H9 (cell line): Measurements from ENCODE around the gene KRTAP20-4. TPM values are rescaled to one million over a fixed set of nuclear protein-coding genes. Genes with fewer than 3 reads are reported as not detected.

Source experiments
- DNase-seq: peaks from one replicate; pipeline ENCODE4 v3.0.0-alpha.2; 2017
- H2AFZ ChIP-seq: one replicate; pipeline ENCODE4 v1.6.1; 2013; ENCODE audit warnings: mild to moderate bottlenecking, low read length, control low read depth, moderate library complexity
- H2AK5ac ChIP-seq: 2 replicates; pipeline ENCODE4 v1.6.1; 2013; ENCODE audit warnings: low read length, control low read depth, mixed read lengths; ENCODE audit not compliant: insufficient read length
- H2BK120ac ChIP-seq: one replicate; pipeline ENCODE4 v1.6.1; 2013; ENCODE audit warnings: low read depth, mild to moderate bottlenecking, low read length, control low read depth, inconsistent platforms; ENCODE audit not compliant: poor library complexity, severe bottlenecking
- H2BK12ac ChIP-seq: 2 replicates; pipeline ENCODE4 v1.6.1; 2013; ENCODE audit warnings: low read length, control low read depth, mixed read lengths, low read depth; ENCODE audit not compliant: insufficient read length
- H2BK15ac ChIP-seq: 2 replicates; pipeline ENCODE4 v1.6.1; 2013; ENCODE audit warnings: low read depth, low read length, control low read depth
- H2BK20ac ChIP-seq: one replicate; pipeline ENCODE4 v1.6.1; 2013; ENCODE audit warnings: low read depth, mild to moderate bottlenecking, low read length, control low read depth, inconsistent platforms; ENCODE audit not compliant: poor library complexity, severe bottlenecking
- H2BK5ac ChIP-seq: 2 replicates; pipeline ENCODE4 v1.6.1; 2013; ENCODE audit warnings: low read length, control low read depth, mixed read lengths; ENCODE audit not compliant: insufficient read length
- H3K14ac ChIP-seq: 2 replicates; pipeline ENCODE4 v1.6.1; 2013; ENCODE audit warnings: low read length, control low read depth; ENCODE audit not compliant: insufficient read depth
- H3K18ac ChIP-seq: 2 replicates; pipeline ENCODE4 v1.6.1; 2013; ENCODE audit warnings: low read depth, mild to moderate bottlenecking, mixed read lengths, low read length, control low read depth; ENCODE audit not compliant: insufficient read length
- H3K23ac ChIP-seq: 2 replicates; pipeline ENCODE4 v1.6.1; 2013; ENCODE audit warnings: low read length, control low read depth, mixed read lengths, low read depth; ENCODE audit not compliant: insufficient read length
- H3K23me2 ChIP-seq: 2 replicates; pipeline ENCODE4 v1.6.1; 2013; ENCODE audit warnings: low read depth, mild to moderate bottlenecking, mixed read lengths, low read length, control low read depth; ENCODE audit not compliant: insufficient read length, poor library complexity, severe bottlenecking
- H3K27ac ChIP-seq: 2 replicates; pipeline ENCODE4 v1.5.1; 2013; ENCODE audit warnings: low read length, control low read depth, mixed read lengths, low read depth; ENCODE audit not compliant: insufficient read length
- H3K27me3 ChIP-seq: 2 replicates; pipeline ENCODE4 v1.6.1; 2013; ENCODE audit warnings: low read length, control low read depth, inconsistent platforms; ENCODE audit not compliant: insufficient read depth
- H3K4ac ChIP-seq: 2 replicates; pipeline ENCODE4 v1.6.1; 2013; ENCODE audit warnings: low read depth, mild to moderate bottlenecking, control low read depth, inconsistent platforms, low read length, moderate library complexity
- H3K4me1 ChIP-seq: 2 replicates; pipeline ENCODE4 v1.6.1; 2013; ENCODE audit warnings: low read length, control low read depth, inconsistent platforms; ENCODE audit not compliant: insufficient read depth
- H3K4me2 ChIP-seq: 2 replicates; pipeline ENCODE4 v1.6.1; 2013; ENCODE audit warnings: low read length, control low read depth, mixed read lengths; ENCODE audit not compliant: insufficient read length, insufficient read depth
- H3K56ac ChIP-seq: 2 replicates; pipeline ENCODE4 v1.6.1; 2013; ENCODE audit warnings: low read depth, mild to moderate bottlenecking, mixed read lengths, low read length, control low read depth; ENCODE audit not compliant: insufficient read length
- H3K79me1 ChIP-seq: 2 replicates; pipeline ENCODE4 v1.6.1; 2013; ENCODE audit warnings: low read depth, mild to moderate bottlenecking, moderate library complexity, low read length, control low read depth, inconsistent platforms; ENCODE audit not compliant: insufficient read depth, poor library complexity, severe bottlenecking
- H3K79me2 ChIP-seq: 2 replicates; pipeline ENCODE4 v1.6.1; 2013; ENCODE audit warnings: low read length, control low read depth, inconsistent platforms; ENCODE audit not compliant: insufficient read depth
- H3K9ac ChIP-seq: 2 replicates; pipeline ENCODE4 v1.6.1; 2013; ENCODE audit warnings: low read length, control low read depth, mixed read lengths; ENCODE audit not compliant: insufficient read length; ENCODE audit errors: extremely low read depth
- H3K9me3 ChIP-seq: one replicate; pipeline ENCODE4 v1.6.1; 2013; ENCODE audit warnings: low read depth, low read length, inconsistent platforms; ENCODE audit not compliant: control insufficient read depth
- H3T11ph ChIP-seq: one replicate; pipeline ENCODE4 v1.6.1; 2013; ENCODE audit warnings: mild to moderate bottlenecking, low read length, control low read depth, inconsistent platforms
- H4K20me1 ChIP-seq: one replicate; pipeline ENCODE4 v1.6.1; 2013; ENCODE audit not compliant: control insufficient read depth, insufficient read length, insufficient read depth
- H4K5ac ChIP-seq: 2 replicates; pipeline ENCODE4 v1.6.1; 2013; ENCODE audit warnings: low read depth, mild to moderate bottlenecking, mixed read lengths, low read length, control low read depth; ENCODE audit not compliant: insufficient read length
- H4K8ac ChIP-seq: replicated peaks from 2 replicates; pipeline ENCODE4 v1.6.1; 2013; ENCODE audit warnings: low read length, control low read depth, mixed read lengths, low read depth; ENCODE audit not compliant: insufficient read length
- H4K91ac ChIP-seq: 2 replicates; pipeline ENCODE4 v1.6.1; 2013; ENCODE audit warnings: low read depth, mild to moderate bottlenecking, moderate library complexity, mixed read lengths, low read length, control low read depth; ENCODE audit not compliant: insufficient read length
- H3K27ac Mint-ChIP-seq, 3 experiments: 2 replicates in 2 of 3; 3 replicates in 1 of 3; pipeline ENCODE4 v1.8.0; 2020 to 2021; ENCODE audit warnings: mixed read lengths in 3 of 3, mild to moderate bottlenecking in 1 of 3, moderate library complexity in 1 of 3
- H3K27me3 Mint-ChIP-seq: 2 replicates; pipeline ENCODE4 v1.8.0; 2021; ENCODE audit warnings: low read depth, mild to moderate bottlenecking, moderate library complexity, mixed read lengths
- H3K36me3 Mint-ChIP-seq, 3 experiments: 2 replicates in 2 of 3; 3 replicates in 1 of 3; pipeline ENCODE4 v1.8.0; 2020 to 2021; ENCODE audit warnings: low read depth in 3 of 3, mixed read lengths in 3 of 3; ENCODE audit not compliant: insufficient read depth in 1 of 3
- H3K4me1 Mint-ChIP-seq, 2 experiments: 2 replicates each; pipeline ENCODE4 v1.8.0; 2020; ENCODE audit warnings: mixed read lengths in 2 of 2
- H3K4me3 Mint-ChIP-seq, 2 experiments: 2 replicates in 1 of 2; 3 replicates in 1 of 2; pipeline ENCODE4 v1.8.0; 2020 to 2021; ENCODE audit warnings: mild to moderate bottlenecking in 2 of 2, mixed read lengths in 2 of 2, moderate library complexity in 1 of 2
- H3K9me3 Mint-ChIP-seq, 2 experiments: 2 replicates in 1 of 2; 3 replicates in 1 of 2; pipeline ENCODE4 v1.8.0; 2020; ENCODE audit warnings: mild to moderate bottlenecking in 2 of 2, mixed read lengths in 2 of 2, moderate library complexity in 1 of 2
- CTCF ChIP-seq: fragments of 200-600 bp; sonication (generic); conservative IDR thresholded peaks from 3 replicates; pipeline ENCODE4 v1.8.0; 2021; ENCODE audit warnings: antibody characterized with exemption, mild to moderate bottlenecking
- WGBS: extraction: QIAGEN DNeasy Blood & Tissue Kit; methylation state at CpG from one replicate; pipeline ENCODE4 v1.1.7; 2013; ENCODE audit warnings: missing lambda C conversion rate, low lambda C conversion rate, mixed read lengths; ENCODE audit not compliant: insufficient read length; ENCODE audit errors: extremely low coverage; 5-methylcytosine and 5-hydroxymethylcytosine counted together
- long read RNA-seq: library from polyadenylated mRNA; unstranded; transcript quantifications from one replicate; pipeline ENCODE4 v2.0.0, GENCODE V29; 2020
- total RNA-seq: library from RNA; stranded (reverse); gene quantifications from 2 replicates; pipeline ENCODE4 v1.2.1, GENCODE V29; 2021

The KRTAP20-4 gene
- total RNA-seq, result not detected in 2 replicates
- long read RNA-seq, result 0 reads

GRCh38 chr21:30620522-30620921, at the start of gene KRTAP20-4:
Gene KRTAP20-4 (plus strand): TSS chr21:30620627.
- peaks cover 1% of the 10 kb centered on the region for H3K27me3 Mint-ChIP-seq
- Histone ChIP-seq H3K23ac (no peak within 1 kb of the TSS), H3K4ac (no peak within 1 kb of the TSS), H3K79me2 (no peaks in the 10 kb centered on the region), H4K20me1 (no peaks in the 10 kb centered on the region), H4K5ac (no peak within 1 kb of the TSS), H3K79me1 (no peaks in the 10 kb centered on the region), H2BK5ac (no peak within 1 kb of the TSS), H2BK20ac (no peak within 1 kb of the TSS), H3K14ac (no peak within 1 kb of the TSS), H3K9me3 (no peaks in the 10 kb centered on the region), H3K27me3 (no peaks in the 10 kb centered on the region), H3K23me2 (no peaks in the 10 kb centered on the region), H3K4me2 (no peak within 1 kb of the TSS), H2BK12ac (no peak within 1 kb of the TSS), H3K4me1 (no peaks in the 10 kb centered on the region), H4K91ac (no peak within 1 kb of the TSS), H2BK120ac (no peak within 1 kb of the TSS), H2AK5ac (no peak within 1 kb of the TSS), H3K27ac (no peak within 1 kb of the TSS), H4K8ac (no peak within 1 kb of the TSS), H3K9ac (no peak within 1 kb of the TSS), H3K18ac (no peak within 1 kb of the TSS), H3K56ac (no peak within 1 kb of the TSS), H3T11ph (no peak within 1 kb of the TSS), H2BK15ac (no peak within 1 kb of the TSS), H2AFZ (no peak within 1 kb of the TSS)
- H3K9me3 Mint-ChIP-seq, result peaks cover 13 to 35% of the 10 kb centered on the region in 2 experiments
- no peak within 1 kb of the TSS for H3K27ac Mint-ChIP-seq
- no peak for DNase-seq
- H3K36me3 Mint-ChIP-seq, result peaks cover 6 to 26% (median 11%) of the 10 kb centered on the region in 3 experiments
- no CpG with 5 or more reads among the region's 3 CpGs for WGBS
- H3K4me1 Mint-ChIP-seq, result no peaks in the 10 kb centered on the region
- H3K4me3 Mint-ChIP-seq, result no peak within 1 kb of the TSS
- TF ChIP-seq CTCF, result no peak
